Osteoblast (primary cell): ENCODE measurements around the gene CSMD2. TPM values are rescaled to one million over a fixed set of nuclear protein-coding genes. Genes with fewer than 3 reads are reported as not detected.

ENCODE experiments used
- DNase-seq: peaks from one replicate; pipeline ENCODE4 v3.0.0; 2011; ENCODE audit warnings: low spot score, mixed read lengths; ENCODE audit not compliant: insufficient read length; ENCODE audit errors: missing footprints
- H2AFZ ChIP-seq: 2 replicates; pipeline ENCODE4 v1.6.0; 2011; ENCODE audit warnings: mild to moderate bottlenecking, low read length
- H3K27ac ChIP-seq: 2 replicates; pipeline ENCODE4 v1.5.1; 2011; ENCODE audit warnings: mild to moderate bottlenecking, low read depth, low read length, moderate library complexity
- H3K27me3 ChIP-seq: 2 replicates; pipeline ENCODE4 v1.6.0; 2012; ENCODE audit warnings: mild to moderate bottlenecking, control low read depth, inconsistent platforms, low read length, moderate library complexity; ENCODE audit not compliant: insufficient read depth
- H3K36me3 ChIP-seq: 2 replicates; pipeline ENCODE4 v1.5.1; 2011; ENCODE audit warnings: mild to moderate bottlenecking, low read length, control low read depth, moderate library complexity; ENCODE audit not compliant: insufficient read depth
- H3K4me1 ChIP-seq: 2 replicates; pipeline ENCODE4 v1.5.1; 2011; ENCODE audit warnings: mild to moderate bottlenecking, low read length, control low read depth, moderate library complexity; ENCODE audit not compliant: insufficient read depth
- H3K4me2 ChIP-seq: 2 replicates; pipeline ENCODE4 v1.6.0; 2011; ENCODE audit warnings: mild to moderate bottlenecking, low read length; ENCODE audit not compliant: insufficient read depth
- H3K4me3 ChIP-seq: fragments of 200-600 bp; sonication (generic); 3 replicates; pipeline ENCODE4 v1.5.1; 2012; ENCODE audit warnings: mild to moderate bottlenecking, low read length, inconsistent platforms; ENCODE audit not compliant: insufficient read depth
- H3K79me2 ChIP-seq: 2 replicates; pipeline ENCODE4 v1.6.0; 2012; ENCODE audit warnings: mild to moderate bottlenecking, low read length, control low read depth, inconsistent platforms; ENCODE audit not compliant: insufficient read depth
- H3K9me3 ChIP-seq: 2 replicates; pipeline ENCODE4 v1.5.1; 2011; ENCODE audit warnings: low read depth, low read length, control low read depth
- H4K20me1 ChIP-seq: 2 replicates; pipeline ENCODE4 v1.6.0; 2012; ENCODE audit warnings: mild to moderate bottlenecking, low read length, control low read depth; ENCODE audit not compliant: insufficient read depth
- total RNA-seq: library from RNA; depleted of rRNA; stranded (reverse); fragments of >200 nt; gene quantifications from 2 replicates; pipeline ENCODE4 v1.2.3, GENCODE V29; 2012
- TF ChIP-seq, protein P1 (sequence below): IDR thresholded peaks from 2 replicates; pipeline ENCODE4 v1.5.1; 2011; ENCODE audit warnings: mild to moderate bottlenecking, low read depth, low read length, moderate library complexity; ENCODE audit errors: extremely low read depth

CSMD2 gene
- total RNA-seq, 1 donor: 0.36 TPM

DNA sequence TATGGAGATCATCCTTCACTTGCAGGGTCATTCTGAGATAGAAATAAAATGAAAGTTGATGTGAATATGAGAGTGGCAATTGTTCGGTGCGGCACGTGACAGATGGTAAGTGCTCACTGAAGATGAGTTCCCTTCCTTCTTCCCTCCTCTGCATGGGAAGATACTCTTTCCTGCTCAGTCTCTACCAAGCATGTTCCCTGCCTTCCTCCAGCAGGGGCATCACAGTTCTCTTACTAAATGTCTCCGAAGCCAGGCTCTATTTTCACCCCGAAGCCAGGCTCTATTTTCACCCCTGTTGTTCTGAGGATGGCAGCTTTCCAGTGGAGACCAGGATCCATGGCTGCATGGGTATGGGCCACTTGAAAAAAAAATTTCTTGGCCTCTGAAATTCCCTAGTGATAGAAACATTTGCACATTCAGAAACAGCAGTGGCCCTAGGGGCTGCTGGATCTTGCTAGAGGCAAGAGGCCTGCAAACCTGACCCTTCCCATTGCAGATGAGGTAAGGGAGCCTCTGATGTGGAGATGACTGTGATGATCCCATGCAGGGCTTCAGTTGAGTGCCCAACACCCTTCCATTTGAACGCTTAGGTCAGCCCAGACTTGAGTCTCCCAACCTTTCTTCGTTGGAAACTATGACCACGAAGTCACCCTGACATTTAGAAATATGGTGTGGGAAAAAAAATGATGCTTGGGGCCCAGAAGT is 424.8 kb downstream of the CSMD2 start:
- H3K4me2 ChIP-seq: no peak overlapping the region
- no peaks in the 10 kb centered on the region for H3K9me3 ChIP-seq
- H3K79me2 ChIP-seq: no peaks in the 10 kb centered on the region
- no peak for DNase-seq
- H3K27ac ChIP-seq: no peak overlapping the region
- no peak overlapping the region for H2AFZ ChIP-seq
- no peak overlapping the region for H3K4me3 ChIP-seq
- TF ChIP-seq, protein P1, sequence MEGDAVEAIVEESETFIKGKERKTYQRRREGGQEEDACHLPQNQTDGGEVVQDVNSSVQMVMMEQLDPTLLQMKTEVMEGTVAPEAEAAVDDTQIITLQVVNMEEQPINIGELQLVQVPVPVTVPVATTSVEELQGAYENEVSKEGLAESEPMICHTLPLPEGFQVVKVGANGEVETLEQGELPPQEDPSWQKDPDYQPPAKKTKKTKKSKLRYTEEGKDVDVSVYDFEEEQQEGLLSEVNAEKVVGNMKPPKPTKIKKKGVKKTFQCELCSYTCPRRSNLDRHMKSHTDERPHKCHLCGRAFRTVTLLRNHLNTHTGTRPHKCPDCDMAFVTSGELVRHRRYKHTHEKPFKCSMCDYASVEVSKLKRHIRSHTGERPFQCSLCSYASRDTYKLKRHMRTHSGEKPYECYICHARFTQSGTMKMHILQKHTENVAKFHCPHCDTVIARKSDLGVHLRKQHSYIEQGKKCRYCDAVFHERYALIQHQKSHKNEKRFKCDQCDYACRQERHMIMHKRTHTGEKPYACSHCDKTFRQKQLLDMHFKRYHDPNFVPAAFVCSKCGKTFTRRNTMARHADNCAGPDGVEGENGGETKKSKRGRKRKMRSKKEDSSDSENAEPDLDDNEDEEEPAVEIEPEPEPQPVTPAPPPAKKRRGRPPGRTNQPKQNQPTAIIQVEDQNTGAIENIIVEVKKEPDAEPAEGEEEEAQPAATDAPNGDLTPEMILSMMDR: no peak
- no peaks in the 10 kb centered on the region for H3K27me3 ChIP-seq
- H4K20me1 ChIP-seq: no peaks in the 10 kb centered on the region
- no peaks in the 10 kb centered on the region for H3K4me1 ChIP-seq
- no peaks in the 10 kb centered on the region for H3K36me3 ChIP-seq

DNA sequence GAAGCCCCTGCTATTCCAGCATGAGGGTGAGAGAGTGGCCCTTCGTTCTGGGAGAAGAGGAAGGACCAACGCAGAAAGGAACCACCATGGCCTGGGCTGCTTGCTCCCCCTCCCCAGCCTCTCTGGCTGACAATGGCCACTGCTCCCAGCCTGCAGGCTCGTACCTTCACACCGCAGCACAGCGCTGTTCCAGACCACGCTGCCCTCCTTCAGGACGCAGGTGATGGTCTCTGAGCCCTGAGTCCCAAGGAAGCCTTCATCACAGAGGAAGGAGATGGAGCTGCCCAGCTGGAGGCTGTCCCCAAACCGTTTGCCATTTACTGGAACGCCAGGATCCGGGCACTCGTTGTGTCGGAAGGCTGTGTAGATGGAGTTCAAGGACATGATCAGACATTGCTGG is 426.1 kb downstream of the CSMD2 start:
- H3K9me3 ChIP-seq: no peaks in the 10 kb centered on the region
- H3K4me3 ChIP-seq: no peak overlapping the region
- no peak overlapping the region for H3K4me2 ChIP-seq
- no peaks in the 10 kb centered on the region for H3K27me3 ChIP-seq
- no peak overlapping the region for H3K27ac ChIP-seq
- H2AFZ ChIP-seq: no peak overlapping the region
- H4K20me1 ChIP-seq: no peaks in the 10 kb centered on the region
- DNase-seq: no peak
- H3K36me3 ChIP-seq: no peaks in the 10 kb centered on the region
- H3K4me1 ChIP-seq: no peaks in the 10 kb centered on the region
- TF ChIP-seq, protein P1: no peak
- H3K79me2 ChIP-seq: no peaks in the 10 kb centered on the region

DNA sequence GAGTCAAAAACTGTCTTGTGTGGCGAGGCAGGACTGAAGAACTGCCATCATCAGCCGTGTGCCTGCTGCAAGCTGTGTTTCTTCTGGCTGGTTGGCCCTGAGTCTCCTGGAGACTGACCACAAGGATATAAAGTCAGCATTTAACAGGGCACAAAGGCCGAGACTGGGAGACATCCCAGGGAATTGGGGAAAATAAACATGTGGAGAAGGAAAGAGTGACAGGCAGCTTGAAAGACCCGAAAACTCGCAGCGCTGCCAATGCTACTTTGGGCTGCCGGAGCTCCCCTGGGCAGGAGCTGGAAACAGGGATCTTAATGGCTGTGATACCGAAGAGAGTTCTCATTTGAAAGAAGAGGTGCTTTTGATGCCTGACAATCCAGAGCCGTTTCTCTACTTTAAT is 426.5 kb downstream of the CSMD2 start:
- H3K4me3 ChIP-seq: no peak overlapping the region
- DNase-seq: no peak
- no peaks in the 10 kb centered on the region for H3K9me3 ChIP-seq
- H3K4me2 ChIP-seq: no peak overlapping the region
- H3K27me3 ChIP-seq: no peaks in the 10 kb centered on the region
- no peaks in the 10 kb centered on the region for H3K79me2 ChIP-seq
- TF ChIP-seq, protein P1: no peak
- no peak overlapping the region for H3K27ac ChIP-seq
- no peaks in the 10 kb centered on the region for H3K4me1 ChIP-seq
- no peaks in the 10 kb centered on the region for H3K36me3 ChIP-seq
- H4K20me1 ChIP-seq: no peaks in the 10 kb centered on the region
- no peak overlapping the region for H2AFZ ChIP-seq

DNA sequence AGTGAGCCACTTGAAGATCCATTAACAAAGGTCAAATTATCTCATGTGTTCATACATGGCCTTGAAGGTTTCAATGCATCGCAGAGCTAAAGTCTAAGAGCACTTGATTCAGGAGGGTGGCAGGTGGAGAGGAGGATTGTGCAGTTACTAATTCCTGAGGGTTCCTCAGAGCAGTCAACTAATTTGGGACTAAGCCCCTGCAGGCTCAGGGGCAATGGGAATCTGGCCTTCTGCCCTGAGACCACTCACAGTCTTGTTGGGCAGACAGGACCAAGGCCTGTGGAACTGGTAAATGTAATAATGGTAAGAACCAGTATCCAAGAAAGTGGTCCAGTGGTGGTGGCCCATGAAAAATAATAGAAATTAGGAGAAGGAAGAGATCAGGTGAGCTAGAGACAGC is 428.5 kb downstream of the CSMD2 start:
- H3K9me3 ChIP-seq: no peaks in the 10 kb centered on the region
- no peaks in the 10 kb centered on the region for H3K27me3 ChIP-seq
- TF ChIP-seq, protein P1: no peak
- no peaks in the 10 kb centered on the region for H3K36me3 ChIP-seq
- H3K4me2 ChIP-seq: no peak overlapping the region
- no peak overlapping the region for H3K4me3 ChIP-seq
- no peaks in the 10 kb centered on the region for H3K79me2 ChIP-seq
- no peak overlapping the region for H2AFZ ChIP-seq
- no peak for DNase-seq
- H3K27ac ChIP-seq: no peak overlapping the region
- no peaks in the 10 kb centered on the region for H3K4me1 ChIP-seq
- H4K20me1 ChIP-seq: no peaks in the 10 kb centered on the region
